T-helper 22 cell (primary cell): ENCODE results near the gene GAB1.

Experiments used
- DNase-seq: peaks from one replicate; pipeline ENCODE4 v3.0.0-alpha.2; 2020; ENCODE audit warnings: low read depth

The GAB1 gene

DNA sequence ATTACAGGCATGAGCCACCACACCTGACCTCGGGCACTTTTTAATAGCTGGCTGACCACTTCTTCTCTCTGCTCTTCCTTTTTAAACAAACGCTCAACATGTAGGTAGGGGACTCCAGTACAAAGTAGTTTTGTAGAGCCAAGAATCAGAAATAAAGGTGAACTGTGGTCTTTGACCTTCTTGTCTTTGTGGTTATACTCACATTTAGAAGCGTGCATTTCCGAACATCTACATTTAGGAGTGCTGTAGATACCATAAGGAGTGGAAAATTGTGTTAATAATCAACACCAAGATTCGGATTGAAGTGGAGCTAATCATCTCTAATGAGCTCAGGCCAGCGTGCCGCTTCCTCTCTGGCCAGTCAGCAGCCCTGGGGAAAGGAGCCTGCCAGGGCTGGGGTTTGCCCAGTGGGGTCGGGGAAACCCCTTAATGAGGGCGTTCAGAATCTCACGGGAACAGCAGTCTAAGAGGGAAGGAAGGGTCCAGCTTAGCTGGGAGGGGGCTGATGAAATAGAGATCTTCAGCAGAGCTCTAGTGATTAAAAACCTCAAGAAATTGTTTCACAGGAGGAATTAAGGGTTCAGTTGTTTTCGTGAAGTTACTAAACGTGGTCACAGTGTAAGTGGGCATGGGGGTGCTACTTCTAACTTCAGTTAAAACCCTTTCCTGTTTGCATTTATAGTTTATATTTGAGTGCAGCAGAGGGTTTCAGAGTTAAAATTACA lies 81.2 kb downstream of the GAB1 start:
- DNase-seq: no peak

DNA sequence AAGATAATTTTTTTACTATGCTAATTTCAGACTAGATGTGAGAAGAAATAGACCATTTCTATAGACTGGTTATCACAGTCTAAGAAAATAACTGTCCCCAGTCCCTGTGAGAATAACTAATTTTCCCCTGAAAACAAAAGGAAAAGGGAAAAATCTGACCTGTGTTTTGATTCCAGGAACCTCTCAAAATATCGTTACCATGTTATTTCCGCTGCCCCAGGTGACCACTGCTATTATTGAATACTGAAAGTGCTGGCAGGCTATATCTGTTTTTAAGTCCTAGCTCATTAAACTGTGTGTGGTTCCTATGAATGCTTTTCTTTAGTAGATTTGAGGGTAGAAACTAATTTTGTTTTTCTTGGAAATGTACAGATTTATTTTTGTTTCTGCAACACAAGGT lies 83.6 kb downstream of the GAB1 start:
- DNase-seq: no peak

DNA sequence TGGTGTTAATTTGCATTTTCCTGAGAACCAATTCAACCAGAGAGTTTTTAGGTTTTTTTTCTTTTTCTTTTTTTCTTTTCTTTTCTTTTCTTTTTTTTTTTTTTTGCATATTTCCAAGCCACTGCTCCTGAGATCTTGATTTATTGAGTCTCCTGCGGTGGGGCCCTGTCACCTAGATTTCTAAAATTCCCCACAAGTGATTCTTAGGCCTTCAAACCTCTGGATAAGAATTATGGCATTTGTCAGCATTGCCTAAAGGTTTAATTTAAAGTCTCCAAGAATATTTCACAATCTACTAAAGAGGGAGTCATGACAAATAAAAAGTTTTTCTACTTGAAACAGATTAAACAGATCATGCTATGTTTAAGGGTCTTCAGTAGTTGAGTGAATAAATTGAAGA lies 84.9 kb downstream of the GAB1 start:
- no peak for DNase-seq

DNA sequence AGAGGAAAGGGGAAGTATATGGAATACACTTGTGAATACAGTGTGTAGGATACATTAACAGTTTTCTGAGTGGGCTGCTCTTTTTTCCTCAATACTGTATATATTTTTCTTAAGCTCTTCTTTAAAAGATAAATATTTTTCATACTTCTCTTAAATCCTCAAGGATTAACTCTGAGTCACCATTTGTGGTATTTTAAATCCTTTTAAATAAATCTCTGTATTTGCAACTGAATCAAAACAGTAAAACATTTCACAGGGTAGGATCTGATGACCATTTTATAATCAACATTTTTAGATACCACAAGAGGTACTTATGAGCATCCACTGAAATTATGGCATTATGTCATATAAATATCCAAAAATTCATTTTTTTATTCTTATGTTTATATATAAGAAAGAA lies 87.6 kb downstream of the GAB1 start:
- DNase-seq: no peak

DNA sequence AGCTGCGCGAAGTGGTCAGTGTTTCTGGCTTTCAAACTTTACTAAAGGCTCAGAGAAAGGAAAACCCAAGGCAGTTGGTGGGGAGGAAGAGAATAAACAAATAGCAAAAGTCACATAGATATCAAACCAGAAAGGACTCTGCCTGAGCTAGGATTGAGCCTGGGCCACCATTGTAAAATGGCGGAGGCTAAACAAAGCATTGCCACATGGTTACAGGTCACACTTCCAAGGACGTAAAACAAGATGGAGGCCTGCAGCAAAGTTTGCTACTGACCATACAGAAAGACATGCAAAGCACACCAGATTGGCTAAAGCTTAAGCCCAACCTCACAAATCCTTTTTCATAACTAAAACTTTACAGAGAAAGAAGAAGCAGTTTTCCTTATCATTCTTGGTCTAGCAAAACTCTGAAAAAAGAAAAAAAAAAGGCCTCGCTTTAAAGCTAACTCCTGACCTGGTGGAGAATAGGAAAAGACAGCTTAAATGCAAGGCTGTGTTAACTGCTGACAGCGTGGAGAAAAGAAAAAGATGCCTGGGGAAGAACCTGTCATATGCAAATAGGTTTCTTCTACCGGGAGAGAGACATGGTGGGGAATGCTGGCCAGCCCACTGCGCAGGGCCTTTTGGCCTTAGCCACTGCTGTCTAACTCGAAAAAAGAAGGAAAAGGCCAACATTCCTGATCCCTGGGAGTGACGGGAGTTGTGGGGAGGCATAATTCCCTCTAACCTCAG lies 95.0 kb downstream of the GAB1 start:
- no peak for DNase-seq

DNA sequence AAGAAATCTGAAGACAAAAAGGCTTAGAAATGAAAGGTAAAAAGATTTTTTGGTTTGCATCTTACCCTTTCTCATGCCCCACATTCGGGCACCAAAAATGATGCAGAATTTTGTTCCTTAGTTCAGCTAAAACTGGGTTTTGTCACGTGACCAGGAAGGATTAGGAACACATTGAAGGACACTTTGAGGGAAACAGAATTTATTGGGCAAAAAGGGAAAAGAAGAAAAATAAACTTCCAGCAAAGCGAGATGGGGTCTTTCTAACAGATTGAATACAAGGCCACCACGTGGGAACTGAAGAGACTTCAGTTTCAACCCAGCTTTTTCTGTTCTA lies 95.5 kb downstream of the GAB1 start:
- no peak for DNase-seq

DNA sequence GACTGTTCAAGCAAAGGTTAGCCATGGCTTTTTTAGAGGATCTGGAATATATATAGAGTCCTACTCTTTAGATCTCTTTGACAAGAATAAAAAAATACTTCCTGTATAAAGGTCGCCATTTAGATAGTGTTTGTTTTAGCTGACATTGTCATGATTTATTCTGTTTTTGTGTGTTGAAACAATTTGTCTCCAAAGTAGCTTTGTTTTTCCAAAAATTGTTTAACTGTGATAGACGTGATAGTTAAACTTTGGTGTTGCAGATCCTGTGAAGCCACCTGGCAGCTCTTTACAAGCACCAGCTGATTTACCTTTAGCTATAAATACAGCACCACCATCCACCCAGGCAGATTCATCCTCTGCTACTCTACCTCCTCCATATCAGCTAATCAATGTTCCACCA lies 96.6 kb downstream of the GAB1 start:
- no peak for DNase-seq

DNA sequence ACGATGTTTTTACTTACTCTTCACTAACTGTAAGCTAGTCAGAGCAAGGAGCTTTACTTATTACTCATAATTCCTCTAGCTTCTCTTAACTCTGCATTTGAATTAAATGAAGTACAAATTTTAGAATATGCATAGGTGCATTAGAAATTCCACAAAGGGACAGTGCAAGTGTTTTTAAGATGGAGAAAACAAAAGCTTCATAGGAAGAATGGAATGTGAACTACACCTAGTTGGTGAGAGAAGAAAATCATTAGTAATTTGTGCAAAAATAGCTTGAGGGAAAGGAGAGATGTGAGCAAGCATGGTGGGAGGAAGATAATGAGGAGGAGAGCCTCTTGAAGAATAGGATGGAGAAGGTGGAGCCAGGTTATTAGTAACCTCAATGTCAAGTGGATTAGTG lies 99.3 kb downstream of the GAB1 start:
- DNase-seq: no peak

DNA sequence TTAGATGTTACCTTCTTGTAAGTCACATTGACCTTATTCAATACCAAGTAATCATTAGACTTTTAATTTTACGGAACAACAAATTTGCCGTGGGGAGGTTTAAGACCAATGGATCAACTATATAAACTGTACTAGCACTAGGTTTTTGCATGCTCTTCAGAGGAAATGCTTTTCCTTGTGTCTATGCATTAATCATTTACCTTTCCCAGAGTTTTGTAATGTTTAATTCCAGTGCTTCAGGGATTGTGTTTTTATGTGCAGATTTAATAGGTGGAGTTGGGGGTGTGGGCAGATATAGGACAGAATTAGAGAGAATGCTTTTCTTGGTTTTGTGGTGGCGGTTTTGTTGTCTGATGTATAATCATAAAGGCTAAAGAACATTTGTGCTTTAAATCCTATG lies 100.8 kb downstream of the GAB1 start:
- no peak for DNase-seq

DNA sequence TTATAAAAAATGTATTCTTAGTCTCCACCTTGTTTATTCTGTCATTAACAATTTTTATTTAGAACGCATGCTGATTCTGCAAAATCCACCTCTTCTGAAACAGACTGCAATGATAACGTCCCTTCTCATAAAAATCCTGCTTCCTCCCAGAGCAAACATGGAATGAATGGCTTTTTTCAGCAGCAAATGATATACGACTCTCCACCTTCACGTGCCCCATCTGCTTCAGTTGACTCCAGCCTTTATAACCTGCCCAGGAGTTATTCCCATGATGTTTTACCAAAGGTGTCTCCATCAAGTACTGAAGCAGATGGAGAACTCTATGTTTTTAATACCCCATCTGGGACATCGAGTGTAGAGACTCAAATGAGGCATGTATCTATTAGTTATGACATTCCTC lies 101.3 kb downstream of the GAB1 start:
- DNase-seq: no peak

DNA sequence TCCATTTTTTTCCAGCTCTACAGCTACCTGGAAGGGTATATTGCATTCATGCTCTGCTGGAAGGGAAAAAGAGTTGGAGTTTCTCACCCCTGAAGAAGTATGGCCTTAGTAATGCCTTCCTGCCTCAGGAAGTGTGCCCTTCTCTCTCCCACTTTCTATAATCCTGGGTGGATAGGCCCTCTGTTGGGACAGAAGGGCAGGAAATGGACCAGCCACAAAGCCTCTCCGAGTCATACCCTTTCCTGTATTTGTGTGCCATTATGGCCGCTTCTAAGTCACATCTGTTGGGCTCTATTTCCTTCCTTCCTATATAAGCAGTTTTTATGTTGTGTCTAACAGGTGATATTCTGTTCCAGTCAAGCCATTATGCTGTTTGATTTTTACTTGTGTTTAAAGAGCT lies 102.0 kb downstream of the GAB1 start:
- DNase-seq: no peak

DNA sequence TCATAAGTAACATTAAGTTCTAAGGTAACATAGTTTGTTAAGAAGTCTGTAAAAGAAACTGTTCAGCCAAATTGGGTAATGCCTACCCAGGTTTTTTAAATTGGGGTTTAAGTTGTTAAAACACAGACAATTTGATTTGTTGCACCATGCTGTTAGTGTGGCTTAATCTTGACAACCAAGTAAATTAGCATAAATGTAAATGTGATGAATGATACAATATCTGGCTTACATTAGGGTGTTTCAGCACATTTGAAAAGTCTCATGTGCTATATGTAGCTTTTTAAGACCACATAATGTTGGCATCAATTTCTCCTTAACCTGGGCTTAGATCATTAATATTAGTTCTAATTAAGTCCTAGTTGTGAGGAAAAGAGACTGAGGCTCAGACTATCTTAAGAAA lies 104.4 kb downstream of the GAB1 start:
- no peak for DNase-seq

DNA sequence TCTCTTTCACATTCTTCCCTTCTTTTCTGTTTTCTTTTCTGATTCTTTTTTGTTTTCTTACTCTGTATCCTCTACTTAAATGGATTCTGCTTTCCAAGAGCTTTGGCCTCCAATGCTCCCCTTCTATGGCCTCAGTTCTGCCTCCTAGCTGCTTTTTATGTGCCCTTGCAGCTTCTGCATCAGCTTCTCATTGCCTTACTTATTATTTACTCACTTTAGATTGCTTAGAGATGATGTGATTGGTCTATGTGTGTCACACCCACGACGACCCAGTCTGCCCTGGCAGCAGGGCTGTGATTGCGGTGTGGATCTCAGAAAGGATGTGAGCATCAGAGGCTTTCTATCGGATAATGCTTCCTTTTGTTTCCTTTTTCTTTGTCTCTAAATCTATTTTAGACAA lies 105.0 kb downstream of the GAB1 start:
- DNase-seq: no peak

DNA sequence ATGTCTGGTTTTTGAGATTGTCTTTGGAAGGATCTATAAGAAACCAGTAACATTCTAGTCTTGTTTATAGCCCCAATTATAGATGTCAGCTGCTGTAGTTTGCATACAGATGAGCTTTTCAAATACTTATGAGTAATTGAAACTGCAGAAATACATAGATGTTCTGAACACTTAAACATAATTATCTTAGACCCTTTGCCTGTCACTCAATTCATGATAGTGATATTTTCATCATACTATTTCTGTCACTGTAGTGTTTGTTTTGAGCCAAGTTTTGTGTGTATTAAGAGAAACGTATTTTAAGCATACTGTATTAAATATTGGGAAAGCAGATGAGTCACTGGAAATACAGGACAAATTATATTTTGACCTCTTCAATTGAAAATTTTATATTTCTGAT lies 107.1 kb downstream of the GAB1 start:
- no peak for DNase-seq

DNA sequence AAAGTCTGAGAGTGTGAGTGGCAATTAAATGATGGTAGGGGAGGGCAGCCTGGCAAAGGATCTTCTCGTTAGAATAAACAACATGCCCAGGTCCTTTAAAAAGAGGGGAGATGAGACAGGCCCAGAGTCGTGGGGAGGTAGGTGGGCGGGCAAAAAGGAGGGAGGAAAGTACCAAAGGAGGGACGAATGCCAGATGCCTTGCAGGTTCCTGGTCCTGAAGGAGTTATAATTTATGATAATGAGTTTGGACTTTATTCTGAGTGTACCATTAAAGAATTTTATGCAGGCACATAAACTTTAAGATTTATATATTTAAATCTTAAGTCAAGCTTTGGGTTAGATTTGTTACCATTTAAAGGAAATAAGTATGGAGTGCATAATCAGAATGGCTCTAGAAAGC lies 114.5 kb downstream of the GAB1 start:
- DNase-seq: no peak

DNA sequence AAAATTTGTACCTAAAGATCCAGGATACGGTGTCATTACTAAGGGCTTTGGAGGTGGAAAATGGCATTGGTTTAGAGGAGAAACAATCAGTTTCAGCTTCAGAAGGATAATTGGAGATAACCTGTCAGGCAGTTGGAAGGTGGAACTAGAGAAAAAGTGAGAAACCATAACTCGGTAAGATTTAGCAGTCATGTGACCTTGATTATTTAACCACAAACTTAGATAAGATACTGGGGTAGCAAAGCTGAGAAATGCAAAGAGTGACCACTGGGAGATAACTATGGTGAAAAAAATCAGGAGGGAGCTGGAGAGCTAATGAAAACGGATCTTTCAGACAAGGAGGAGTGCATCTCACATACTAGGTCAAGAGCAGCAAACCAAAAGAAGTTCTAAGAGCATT lies 118.5 kb downstream of the GAB1 start:
- no peak for DNase-seq

DNA sequence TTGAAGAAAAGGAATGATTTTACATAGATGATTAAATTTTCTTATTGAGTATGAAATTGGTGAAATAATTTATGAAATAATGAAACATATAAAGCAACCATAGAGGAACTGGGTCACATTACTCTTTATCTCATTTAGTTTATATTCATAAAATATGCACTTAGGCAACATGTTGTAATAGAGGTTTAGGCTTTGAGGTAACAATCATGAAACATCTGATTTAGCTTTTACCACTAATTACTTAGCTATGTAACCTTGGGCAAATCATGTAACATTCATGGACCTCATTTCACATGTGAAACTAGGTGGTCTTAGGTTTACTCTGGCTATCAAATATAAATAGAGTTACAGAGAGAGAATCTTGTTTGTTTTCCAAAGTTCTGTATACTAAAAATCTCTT lies 122.3 kb downstream of the GAB1 start:
- no peak for DNase-seq

DNA sequence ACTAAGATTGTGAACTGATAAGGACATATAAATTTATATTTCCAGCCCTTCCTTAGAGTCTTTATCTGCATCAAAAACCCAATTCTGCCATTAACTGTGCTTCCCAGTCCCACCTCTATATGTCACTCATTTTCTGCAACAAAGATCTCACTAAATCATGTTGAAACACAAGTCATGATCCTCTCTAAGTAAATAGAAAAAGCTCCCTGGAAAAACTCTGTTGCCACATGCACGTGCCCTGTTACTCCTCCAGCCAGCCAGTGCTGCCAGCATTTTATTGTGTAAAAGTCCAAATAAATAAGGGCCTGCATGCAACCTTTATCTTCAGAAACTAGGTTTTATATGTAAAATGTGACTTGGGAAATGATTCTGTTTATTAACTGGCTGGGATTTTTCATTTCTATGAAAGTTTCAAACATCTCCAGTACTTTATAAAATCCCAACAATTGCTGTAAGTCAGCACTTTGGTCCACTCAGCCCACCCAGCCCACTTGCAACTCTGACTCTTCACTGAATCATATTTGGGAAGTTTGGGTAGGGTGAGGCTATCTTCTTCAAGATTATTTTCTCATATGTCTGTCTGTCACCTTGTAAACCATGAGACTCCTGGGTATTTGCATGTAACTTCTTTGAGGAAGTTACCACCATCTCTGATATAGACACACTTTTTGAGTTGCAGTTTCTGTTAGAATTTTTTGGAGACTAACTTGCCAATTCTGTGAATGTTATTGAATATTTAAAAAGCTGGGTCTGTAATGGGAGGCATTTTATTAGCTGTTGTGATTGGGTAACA lies 136.9 kb downstream of the GAB1 start:
- DNase-seq: no peak

DNA sequence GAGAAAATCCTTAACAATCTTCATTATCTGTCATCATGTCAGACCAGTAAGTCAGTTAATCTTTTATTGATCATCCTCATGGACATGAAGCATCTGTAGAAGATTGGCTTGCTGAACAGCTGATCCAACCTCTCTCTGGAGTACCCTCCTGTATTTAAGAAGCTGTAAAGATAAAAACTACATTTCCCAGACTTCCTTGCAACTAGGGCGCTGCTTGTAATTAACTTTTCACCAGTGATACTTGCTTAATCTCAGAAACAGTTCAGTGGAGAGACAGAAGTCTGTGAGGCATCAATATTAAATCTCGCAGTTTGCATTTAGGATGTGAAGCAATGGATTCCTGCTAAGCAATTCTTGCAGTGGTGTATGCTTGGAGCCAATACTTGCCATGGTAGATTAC lies 140.8 kb downstream of the GAB1 start:
- DNase-seq: no peak

DNA sequence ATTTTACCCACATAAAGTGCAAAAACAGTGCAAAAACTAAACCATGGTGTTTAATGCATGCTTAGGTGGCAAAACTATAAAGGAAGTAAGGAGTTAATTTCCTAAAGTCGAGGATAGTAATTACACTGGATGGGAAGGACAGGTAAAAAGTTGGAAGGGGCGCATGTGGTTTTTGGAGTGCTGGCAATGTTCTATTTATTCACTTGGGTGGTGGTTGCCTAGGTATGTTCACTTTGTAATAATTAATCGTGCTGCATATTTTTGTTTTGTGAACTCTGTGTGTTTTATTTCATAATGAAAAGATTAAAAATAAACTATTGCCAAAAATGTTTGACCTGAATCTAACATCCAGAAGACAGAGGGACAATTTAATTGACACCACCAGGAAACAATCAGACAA lies 144.7 kb downstream of the GAB1 start:
- no peak for DNase-seq

DNA sequence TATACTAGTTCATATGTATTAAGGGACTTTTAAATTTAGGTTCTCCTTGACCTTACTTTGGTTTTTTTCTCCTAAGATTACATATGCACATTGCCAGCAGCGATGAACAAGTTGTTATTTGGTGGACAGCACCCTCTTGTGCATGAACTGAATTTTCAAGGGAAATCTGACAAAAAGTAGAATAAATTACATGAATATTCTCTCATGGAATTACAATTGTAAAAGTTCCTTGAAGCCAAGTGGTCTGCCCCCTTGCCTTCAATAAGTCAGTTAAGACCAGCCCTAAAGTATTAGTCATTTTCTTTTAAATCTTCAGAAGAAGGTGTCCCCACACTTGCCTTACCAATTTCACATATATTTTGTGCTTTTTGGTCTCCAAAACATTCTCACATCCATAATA lies 146.2 kb downstream of the GAB1 start:
- DNase-seq: no peak

DNA sequence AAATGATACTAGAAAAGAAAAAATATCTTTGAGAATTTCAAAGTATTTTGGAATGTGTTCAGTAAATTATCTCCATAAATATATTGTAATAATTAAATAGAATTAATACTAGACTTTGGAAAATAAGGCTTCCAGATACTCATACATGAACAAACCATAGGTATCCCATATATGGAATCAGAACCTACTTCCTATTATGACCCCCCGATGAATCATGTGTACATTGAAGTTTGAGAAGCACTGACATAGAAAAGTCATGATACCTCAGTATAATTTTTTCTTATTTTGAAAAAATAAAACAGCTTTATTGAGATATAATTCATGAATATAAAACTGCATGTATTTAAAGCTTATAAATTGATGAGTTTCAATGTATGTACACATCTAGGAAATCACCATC lies 149.6 kb downstream of the GAB1 start:
- no peak for DNase-seq

DNA sequence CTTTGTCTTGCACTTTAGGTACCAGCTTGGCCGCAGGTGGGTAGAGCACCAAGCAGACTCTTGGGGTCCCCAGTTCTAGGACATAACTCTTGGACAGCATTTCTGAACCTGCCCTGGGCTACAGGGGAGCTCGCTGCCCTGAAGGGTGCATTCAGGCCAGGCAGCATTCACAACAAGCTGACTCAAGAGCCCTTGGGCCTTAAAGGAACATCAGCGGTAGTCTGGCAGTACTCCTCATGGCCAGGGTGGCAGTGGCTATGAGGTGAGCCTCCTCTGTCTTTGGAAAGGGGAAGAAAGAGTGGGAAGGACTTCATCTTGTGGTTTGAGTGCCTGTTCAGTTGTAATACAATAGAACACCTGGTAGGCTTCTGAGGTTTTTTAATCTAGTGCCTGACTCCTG lies 152.0 kb downstream of the GAB1 start:
- DNase-seq: no peak
